K562 (cell line): ENCODE data around the gene POC5. TPM values are rescaled to one million over a fixed set of nuclear protein-coding genes. Genes with fewer than 3 reads are reported as not detected.

ENCODE experiments used
- ATAC-seq: fragments of 200-7000 bp; cut with Tn5 transposase; 3 replicates; pipeline ENCODE4 v1.9.1; 2020; ENCODE audit warnings: moderate library complexity
- BruUV-seq: library from RNA; stranded (reverse); fragments of 400-500 nt; replicated peaks from 2 replicates; lab custom pipeline; 2021; lab: Mats Ljungman, UMichigan
- CTCF ChIA-PET: fragments of 300-600 bp; formaldehyde crosslinking; extraction: SDS; loops from one replicate; lab custom pipeline; 2021; ENCODE audit warnings: low intra/inter-chr PET ratio; lab: Yijun Ruan, JAX
- POLR2A ChIA-PET: fragments of 300-600, 350-650 bp; sonication (Branson Sonifier 250); formaldehyde crosslinking; extraction: SDS; loops from one replicate; lab custom pipeline; 2021; ENCODE audit warnings: antibody characterized with exemption, inconsistent platforms; lab: Yijun Ruan, JAX
- DNase-seq, 4 experiments: peaks; one replicate each; pipeline versions ENCODE4 v3.0.0 to v3.0.0-alpha.2; 2011 to 2018; ENCODE audit warnings: low spot score in 3 of 4, mixed read lengths in 3 of 4; ENCODE audit errors: extremely low read depth in 1 of 4
- FAIRE-seq: peaks from 2 replicates; lab custom pipeline; 2011; peaks lifted over from hg19 to GRCh38; lab: Jason Lieb, UNC
- H2AFZ ChIP-seq: 2 replicates; pipeline ENCODE4 v1.6.0; 2011; ENCODE audit warnings: low read depth, low read length, control low read depth, inconsistent platforms
- H3K27ac ChIP-seq: fragments of 200-600 bp; 3 replicates; pipeline ENCODE4 v1.8.0; 2011; ENCODE audit warnings: low read depth, mild to moderate bottlenecking, control low read depth, inconsistent platforms, low read length, moderate library complexity, mixed read lengths; ENCODE audit errors: extremely low read depth
- H3K27me3 ChIP-seq, 2 experiments: fragments of 300-600 bp in 1 of 2; 2 replicates in 1 of 2; 3 replicates in 1 of 2; pipeline versions ENCODE4 v1.6.0 to v1.8.0; 2011; ENCODE audit warnings: inconsistent platforms in 2 of 2, low read length in 2 of 2, mild to moderate bottlenecking in 1 of 2, mixed read lengths in 1 of 2, moderate library complexity in 1 of 2; ENCODE audit not compliant: control insufficient read depth in 2 of 2, insufficient read depth in 2 of 2
- H3K36me3 ChIP-seq: fragments of 300-600 bp; 3 replicates; pipeline ENCODE4 v1.8.0; 2011; ENCODE audit warnings: mild to moderate bottlenecking, low read length, inconsistent platforms; ENCODE audit not compliant: control insufficient read depth, insufficient read depth
- H3K4me1 ChIP-seq, 2 experiments: fragments of 200-600 bp in 1 of 2; replicated peaks in 1 of 2; 2 replicates in 1 of 2; 3 replicates in 1 of 2; pipeline versions ENCODE4 v1.5.1 to v1.8.0; 2011; ENCODE audit warnings: inconsistent platforms in 2 of 2, low read length in 2 of 2, mild to moderate bottlenecking in 1 of 2, mixed read lengths in 1 of 2, moderate library complexity in 1 of 2; ENCODE audit not compliant: control insufficient read depth in 2 of 2, insufficient read depth in 2 of 2
- H3K4me2 ChIP-seq: 2 replicates; pipeline ENCODE4 v1.6.1; 2011; ENCODE audit warnings: low read length, control low read depth, inconsistent platforms, mixed read lengths; ENCODE audit not compliant: insufficient read depth
- H3K4me3 ChIP-seq: fragments of 200-600 bp; sonication (generic), shearing (Covaris generic); 2 replicates; pipeline ENCODE4 v1.5.1; 2016; ENCODE audit warnings: control low read depth, inconsistent platforms
- H3K79me2 ChIP-seq: fragments of 200-600 bp; 3 replicates; pipeline ENCODE4 v1.8.0; 2011; ENCODE audit warnings: low read length, inconsistent platforms; ENCODE audit not compliant: control insufficient read depth, insufficient read depth
- H3K9ac ChIP-seq, 2 experiments: 2 replicates each; pipeline versions ENCODE4 v1.6.0 to v1.6.1; 2011; ENCODE audit warnings: low read depth in 2 of 2, low read length in 2 of 2, control low read depth in 1 of 2, inconsistent platforms in 1 of 2, mild to moderate bottlenecking in 1 of 2, mixed read lengths in 1 of 2; ENCODE audit not compliant: insufficient read depth in 1 of 2
- H3K9me1 ChIP-seq: one replicate; pipeline ENCODE4 v1.6.0; 2011; ENCODE audit warnings: inconsistent platforms, mild to moderate bottlenecking, low read length, moderate library complexity; ENCODE audit not compliant: control insufficient read depth, insufficient read depth
- H3K9me3 ChIP-seq: replicated peaks from 2 replicates; pipeline ENCODE4 v1.5.1; 2011; ENCODE audit warnings: low read depth, low read length, inconsistent platforms; ENCODE audit not compliant: control insufficient read depth, insufficient read depth
- H4K20me1 ChIP-seq: replicated peaks from 2 replicates; pipeline ENCODE4 v1.6.1; 2011; ENCODE audit warnings: low read length, inconsistent platforms, mixed read lengths; ENCODE audit not compliant: control insufficient read depth, insufficient read depth
- BDP1 ChIP-seq: IDR thresholded peaks from 3 replicates; pipeline ENCODE4 v1.6.1; 2011; ENCODE audit not compliant: insufficient read length, insufficient read depth
- CHCHD3 ChIP-seq: fragments of 250-450 bp; sonication (Bioruptor Pico); IDR thresholded peaks from 2 replicates; pipeline ENCODE4 v2.1.2; 2022; ENCODE audit warnings: mild to moderate bottlenecking
- ILK ChIP-seq: fragments of 450-650 bp; IDR thresholded peaks from 2 replicates; pipeline ENCODE4 v1.6.1; 2016; ENCODE audit warnings: missing genetic modification characterization, low read depth, mild to moderate bottlenecking, missing compliant biosample characterization, moderate library complexity, borderline replicate concordance
- NR4A1 ChIP-seq, 2 experiments: fragments of 250-450 bp in 1 of 2; fragments of 450-650 bp in 1 of 2; sonication (Bioruptor Pico) in 1 of 2; IDR thresholded peaks; 2 replicates each; pipeline versions ENCODE4 v1.4.0 to v1.6.1; 2016 to 2020; ENCODE audit warnings: mild to moderate bottlenecking in 2 of 2, missing compliant biosample characterization in 1 of 2, missing genetic modification characterization in 1 of 2, moderate library complexity in 1 of 2
- PTRF ChIP-seq: fragments of 450-650 bp; IDR thresholded peaks from 2 replicates; pipeline ENCODE4 v1.6.1; 2016; ENCODE audit warnings: mild to moderate bottlenecking, missing genetic modification characterization, missing compliant biosample characterization
- SOX6 ChIP-seq: fragments of 450-650 bp; IDR thresholded peaks from 2 replicates; pipeline ENCODE4 v1.6.1; 2014; ENCODE audit warnings: mild to moderate bottlenecking
- SREBF2 ChIP-seq: sonication (generic); formaldehyde crosslinking; IDR thresholded peaks from 2 replicates; pipeline ENCODE4 v1.4.0; 2020; ENCODE audit warnings: mild to moderate bottlenecking, missing genetic modification reagents
- USF1 ChIP-seq: sonication (generic); formaldehyde crosslinking; IDR thresholded peaks from 2 replicates; pipeline ENCODE4 v1.9.0; 2022; ENCODE audit warnings: mild to moderate bottlenecking, missing genetic modification reagents
- ZBTB12 ChIP-seq: fragments of 250-450 bp; sonication (Bioruptor Pico); IDR thresholded peaks from 2 replicates; pipeline ENCODE4 v1.4.0; 2020
- ZNF592 ChIP-seq: fragments of 450-650 bp; IDR thresholded peaks from 2 replicates; pipeline ENCODE4 v1.6.1; 2017; ENCODE audit warnings: antibody characterized with exemption, mild to moderate bottlenecking
- WGBS: fragments of 100-300 bp; shearing (Covaris generic); methylation state at CpG from one replicate; pipeline ENCODE4 v1.1.6; 2016; ENCODE audit warnings: low coverage, mixed read lengths; ENCODE audit not compliant: insufficient coverage; ENCODE audit errors: missing lambda C conversion rate; 5-methylcytosine and 5-hydroxymethylcytosine counted together
- in situ Hi-C: fragments of 300-500 bp; cut with MboI; formaldehyde crosslinking; loops from 4 replicates; pipeline ENCODE4 v1.15.0; 2018; ENCODE audit warnings: inconsistent platforms, mixed read lengths
- intact Hi-C: fragments of 100-400 bp; cut with micrococcal nuclease; formaldehyde crosslinking; loops from 2 replicates; pipeline ENCODE4 v1.14.2; 2022
- polyA plus RNA-seq, 8 experiments: library from polyadenylated mRNA; depleted of rRNA in 4 of 8; stranded (reverse) in 5 of 8; unstranded in 3 of 8; fragments of >200 nt; fragmentation: Nextera tagmentation in 2 of 8; fragmentation: Illumina TruSeq in 1 of 8; extraction: Ambion mirVana in 2 of 8; extraction: Trizol in 1 of 8; gene quantifications; 2 replicates each; pipeline versions ENCODE4 v1.2.1 to v1.2.3, GENCODE V29; 2011 to 2014; ENCODE audit warnings: inconsistent platforms in 1 of 8, missing spikeins in 1 of 8
- total RNA-seq, 7 experiments: library from RNA; depleted of rRNA in 6 of 7; stranded (reverse); fragments of >200 nt in 6 of 7; fragmentation: Illumina TruSeq in 2 of 7; extraction: Trizol in 2 of 7; gene quantifications; 2 replicates each; pipeline versions ENCODE4 v1.2.1 to v1.2.3, GENCODE V29; 2011 to 2021; ENCODE audit warnings: low replicate concordance in 1 of 7
- TF ChIP-seq, protein P1 (sequence below), 2 experiments: fragments of 250-450 bp in 1 of 2; fragments of 450-650 bp in 1 of 2; sonication (Bioruptor Pico) in 1 of 2; IDR thresholded peaks; 2 replicates each; pipeline versions ENCODE4 v1.6.1 to v1.8.0; 2016 to 2021; ENCODE audit warnings: mild to moderate bottlenecking in 2 of 2, moderate library complexity in 2 of 2, missing compliant biosample characterization in 1 of 2, missing genetic modification characterization in 1 of 2
- TF ChIP-seq, protein P2 (sequence below): sonication (generic); formaldehyde crosslinking; IDR thresholded peaks from 2 replicates; pipeline ENCODE4 v1.8.1; 2023; ENCODE audit warnings: mild to moderate bottlenecking, missing genetic modification reagents

The POC5 gene
- total and polyA plus RNA-seq, 9 of the 15 experiments (the other 6 are each of a cell fraction or from before 2014, with no cell fraction given) = 14.5 to 38.2 (median 27.0) TPM

DNA sequence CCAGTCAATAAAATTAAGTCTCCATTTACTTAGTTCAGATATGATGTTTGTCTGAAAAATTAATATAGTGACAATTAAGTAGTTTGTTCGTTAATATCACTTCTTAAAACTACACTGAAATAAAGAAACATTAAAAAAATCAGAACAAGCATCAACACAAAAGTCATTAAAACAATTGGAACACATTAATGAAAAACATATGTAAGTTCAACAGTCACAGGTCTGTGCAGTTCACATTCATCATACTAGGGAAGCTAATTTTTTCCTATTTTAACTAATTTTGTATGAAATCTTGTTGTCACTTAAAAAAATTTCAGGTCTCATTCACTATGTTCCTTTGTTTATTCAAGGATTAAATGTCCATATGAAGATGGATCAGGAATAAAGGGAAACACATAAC lies 22.5 kb downstream of the POC5 start:
- ChIA-PET CTCF (no interaction called here), POLR2A (interaction anchor here (4.4 kb wide), 1 partner anchor 13 kb away, joined by 17 read pairs; no protein-coding TSS in a partner anchor)
- H3K4me3 ChIP-seq = no peak overlapping the region
- no peaks in the 10 kb centered on the region; a peak in 1 of 5 replicates for H3K4me1 ChIP-seq
- no peaks in the 10 kb centered on the region for H3K9me1 ChIP-seq
- no peak for DNase-seq
- no peaks in the 10 kb centered on the region for H3K27me3 ChIP-seq
- intact Hi-C loops = no loop called here
- H3K79me2 ChIP-seq = peaks cover 12% of the 10 kb centered on the region; the same call in 2 of the 3 replicates
- H3K9me3 ChIP-seq = no peaks in the 10 kb centered on the region
- 78% methylated on average over 1 of the region's 1 CpG for WGBS
- H3K27ac ChIP-seq = no peak overlapping the region
- ATAC-seq = no peak
- FAIRE-seq = no peak
- H3K36me3 ChIP-seq = peaks cover 45% of the 10 kb centered on the region
- H2AFZ ChIP-seq = no peak overlapping the region
- no TSS peak for BruUV-seq
- H3K9ac ChIP-seq = 0 out of 4 replicates have a peak overlapping the region, but pooled peaks of 1 of the 2 experiments have one; percentile 46
- in situ Hi-C loops = no loop called here
- H3K4me2 ChIP-seq = no peak overlapping the region; the same call in 1 of the 2 replicates
- no peaks in the 10 kb centered on the region for H4K20me1 ChIP-seq
- no peak for TF ChIP-seq ZBTB12
- TF ChIP-seq USF1 (CRISPR knock-in tag) = no peak
- TF ChIP-seq SOX6 = no peak
- no peak for TF ChIP-seq ILK (tag)
- no peak for TF ChIP-seq ZNF592
- no peak for TF ChIP-seq CHCHD3 (CRISPR knock-in tag)
- TF ChIP-seq, protein P1, sequence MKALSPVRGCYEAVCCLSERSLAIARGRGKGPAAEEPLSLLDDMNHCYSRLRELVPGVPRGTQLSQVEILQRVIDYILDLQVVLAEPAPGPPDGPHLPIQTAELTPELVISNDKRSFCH (CRISPR knock-in tag; IDR thresholded peaks at IDR 0.05) = no peak
- TF ChIP-seq, protein P1 (tag; IDR thresholded peaks at IDR 0.05) = no peak
- TF ChIP-seq PTRF (tag) = no peak
- TF ChIP-seq, protein P2, sequence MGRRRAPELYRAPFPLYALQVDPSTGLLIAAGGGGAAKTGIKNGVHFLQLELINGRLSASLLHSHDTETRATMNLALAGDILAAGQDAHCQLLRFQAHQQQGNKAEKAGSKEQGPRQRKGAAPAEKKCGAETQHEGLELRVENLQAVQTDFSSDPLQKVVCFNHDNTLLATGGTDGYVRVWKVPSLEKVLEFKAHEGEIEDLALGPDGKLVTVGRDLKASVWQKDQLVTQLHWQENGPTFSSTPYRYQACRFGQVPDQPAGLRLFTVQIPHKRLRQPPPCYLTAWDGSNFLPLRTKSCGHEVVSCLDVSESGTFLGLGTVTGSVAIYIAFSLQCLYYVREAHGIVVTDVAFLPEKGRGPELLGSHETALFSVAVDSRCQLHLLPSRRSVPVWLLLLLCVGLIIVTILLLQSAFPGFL (CRISPR knock-in tag) = no peak
- TF ChIP-seq SREBF2 (CRISPR knock-in tag) = no peak
- TF ChIP-seq BDP1 = no peak
- TF ChIP-seq NR4A1 (CRISPR knock-in tag; IDR thresholded peaks at IDR 0.05) = no peak
- TF ChIP-seq NR4A1 (tag; IDR thresholded peaks at IDR 0.05) = no peak
